ENCODE data around the gene ESR1.

DNA sequence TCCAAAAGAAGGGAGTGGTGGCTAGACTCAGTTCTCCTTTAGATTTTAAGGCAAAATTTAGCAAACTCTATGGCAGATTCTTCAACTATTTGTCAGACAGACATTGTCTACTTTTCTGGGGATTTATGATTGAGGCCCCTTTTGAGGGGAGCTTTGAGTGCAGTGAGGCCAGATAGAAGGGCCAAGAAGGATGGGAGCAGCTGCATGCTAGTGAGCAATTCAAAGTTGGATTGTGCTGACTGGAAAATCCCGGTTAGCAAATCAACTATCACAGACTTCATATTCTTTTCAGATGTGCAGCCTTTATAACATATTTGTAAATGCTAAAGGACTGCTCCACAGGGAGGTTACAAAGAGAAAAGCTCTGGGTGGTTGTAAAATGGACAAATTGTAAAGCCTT, 35.0 kb upstream of the ESR1 start:
- TF ChIP-seq, protein P1, sequence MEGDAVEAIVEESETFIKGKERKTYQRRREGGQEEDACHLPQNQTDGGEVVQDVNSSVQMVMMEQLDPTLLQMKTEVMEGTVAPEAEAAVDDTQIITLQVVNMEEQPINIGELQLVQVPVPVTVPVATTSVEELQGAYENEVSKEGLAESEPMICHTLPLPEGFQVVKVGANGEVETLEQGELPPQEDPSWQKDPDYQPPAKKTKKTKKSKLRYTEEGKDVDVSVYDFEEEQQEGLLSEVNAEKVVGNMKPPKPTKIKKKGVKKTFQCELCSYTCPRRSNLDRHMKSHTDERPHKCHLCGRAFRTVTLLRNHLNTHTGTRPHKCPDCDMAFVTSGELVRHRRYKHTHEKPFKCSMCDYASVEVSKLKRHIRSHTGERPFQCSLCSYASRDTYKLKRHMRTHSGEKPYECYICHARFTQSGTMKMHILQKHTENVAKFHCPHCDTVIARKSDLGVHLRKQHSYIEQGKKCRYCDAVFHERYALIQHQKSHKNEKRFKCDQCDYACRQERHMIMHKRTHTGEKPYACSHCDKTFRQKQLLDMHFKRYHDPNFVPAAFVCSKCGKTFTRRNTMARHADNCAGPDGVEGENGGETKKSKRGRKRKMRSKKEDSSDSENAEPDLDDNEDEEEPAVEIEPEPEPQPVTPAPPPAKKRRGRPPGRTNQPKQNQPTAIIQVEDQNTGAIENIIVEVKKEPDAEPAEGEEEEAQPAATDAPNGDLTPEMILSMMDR (IDR thresholded peaks at IDR 0.05), result no peak
- TF ChIP-seq EP300 (IDR thresholded peaks at IDR 0.05) (no peak), POLR2A (IDR thresholded peaks at IDR 0.05) (no peak), POLR2AphosphoS5 (IDR thresholded peaks at IDR 0.05) (no peak)

Measured in suprapubic skin (tissue), 4 donors.